Nephron progenitor cell (in vitro differentiated cells): ENCODE results near the gene DTD1.
A peak's percentile ranks its signal among the peaks of the same experiment; 100 is the strongest.

Experiments
- DNase-seq: peaks from one replicate; pipeline ENCODE4 v3.0.0; 2021
- H3K27ac Mint-ChIP-seq: 2 replicates; pipeline ENCODE4 v1.8.0; 2021; ENCODE audit warnings: mild to moderate bottlenecking, moderate library complexity, mixed read lengths
- H3K27me3 Mint-ChIP-seq: 2 replicates; pipeline ENCODE4 v1.8.0; 2021; ENCODE audit warnings: mild to moderate bottlenecking, low read depth, mixed read lengths; ENCODE audit not compliant: poor library complexity
- H3K36me3 Mint-ChIP-seq: 2 replicates; pipeline ENCODE4 v1.8.0; 2021; ENCODE audit warnings: low read depth, mixed read lengths
- H3K4me1 Mint-ChIP-seq: 2 replicates; pipeline ENCODE4 v1.8.0; 2021; ENCODE audit warnings: mixed read lengths
- H3K4me3 Mint-ChIP-seq: 2 replicates; pipeline ENCODE4 v1.8.0; 2021; ENCODE audit warnings: mild to moderate bottlenecking, moderate library complexity, mixed read lengths
- H3K9me3 Mint-ChIP-seq: 2 replicates; pipeline ENCODE4 v1.8.0; 2021; ENCODE audit warnings: mild to moderate bottlenecking, moderate library complexity, mixed read lengths
- TF ChIP-seq, protein P1 (sequence below): fragments of 200-600 bp; sonication (generic); IDR thresholded peaks from 2 replicates; pipeline ENCODE4 v1.5.0; 2021; ENCODE audit warnings: antibody characterized with exemption

Gene DTD1

DNA sequence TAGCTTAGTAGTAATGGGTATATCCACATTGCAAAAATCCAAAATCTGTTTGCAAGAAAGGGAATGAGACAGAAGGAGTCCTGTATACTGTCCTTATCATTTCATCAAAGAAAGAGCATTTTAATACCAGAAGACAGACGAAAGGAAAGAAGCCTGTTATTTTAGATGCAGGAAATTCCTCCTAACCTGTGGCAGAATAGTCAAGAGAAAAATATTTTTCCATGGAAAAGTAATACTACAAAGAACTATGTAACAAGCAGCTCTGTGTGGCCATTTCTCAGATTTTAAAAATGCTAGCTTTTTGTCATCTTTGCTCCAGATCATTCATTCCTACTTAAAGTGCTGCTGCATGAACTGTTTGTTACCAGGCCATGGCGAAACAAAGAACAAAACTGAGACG, 152.9 kb downstream of the DTD1 start:
- peaks cover 19% of the 10 kb centered on the region for H3K4me1 Mint-ChIP-seq
- no peak overlapping the region for H3K4me3 Mint-ChIP-seq
- no peak for DNase-seq
- H3K9me3 Mint-ChIP-seq, result no peaks in the 10 kb centered on the region
- H3K27me3 Mint-ChIP-seq, result no peaks in the 10 kb centered on the region
- H3K27ac Mint-ChIP-seq, result no peak overlapping the region
- peaks cover 9% of the 10 kb centered on the region for H3K36me3 Mint-ChIP-seq
- TF ChIP-seq, protein P1, sequence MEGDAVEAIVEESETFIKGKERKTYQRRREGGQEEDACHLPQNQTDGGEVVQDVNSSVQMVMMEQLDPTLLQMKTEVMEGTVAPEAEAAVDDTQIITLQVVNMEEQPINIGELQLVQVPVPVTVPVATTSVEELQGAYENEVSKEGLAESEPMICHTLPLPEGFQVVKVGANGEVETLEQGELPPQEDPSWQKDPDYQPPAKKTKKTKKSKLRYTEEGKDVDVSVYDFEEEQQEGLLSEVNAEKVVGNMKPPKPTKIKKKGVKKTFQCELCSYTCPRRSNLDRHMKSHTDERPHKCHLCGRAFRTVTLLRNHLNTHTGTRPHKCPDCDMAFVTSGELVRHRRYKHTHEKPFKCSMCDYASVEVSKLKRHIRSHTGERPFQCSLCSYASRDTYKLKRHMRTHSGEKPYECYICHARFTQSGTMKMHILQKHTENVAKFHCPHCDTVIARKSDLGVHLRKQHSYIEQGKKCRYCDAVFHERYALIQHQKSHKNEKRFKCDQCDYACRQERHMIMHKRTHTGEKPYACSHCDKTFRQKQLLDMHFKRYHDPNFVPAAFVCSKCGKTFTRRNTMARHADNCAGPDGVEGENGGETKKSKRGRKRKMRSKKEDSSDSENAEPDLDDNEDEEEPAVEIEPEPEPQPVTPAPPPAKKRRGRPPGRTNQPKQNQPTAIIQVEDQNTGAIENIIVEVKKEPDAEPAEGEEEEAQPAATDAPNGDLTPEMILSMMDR, result no peak

DNA sequence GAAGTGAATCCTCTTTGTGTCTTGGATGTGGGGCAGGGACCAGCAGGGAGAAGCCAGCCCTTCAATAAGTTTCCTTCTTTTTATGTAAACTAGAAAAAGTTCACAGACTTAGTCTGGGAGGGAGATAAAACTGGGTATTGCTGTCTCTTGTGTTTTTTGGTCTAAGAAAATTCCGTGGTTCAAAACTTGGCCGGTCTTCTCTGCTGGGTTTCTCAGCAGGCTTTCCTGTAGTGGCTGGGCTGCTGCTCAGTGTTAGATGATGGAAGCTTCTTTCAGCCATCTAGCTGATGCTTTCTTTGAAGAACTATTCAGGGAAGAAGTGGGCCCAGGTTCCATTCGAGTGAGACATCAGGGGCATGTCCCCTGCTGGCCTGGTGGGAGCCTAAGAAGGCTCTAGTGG, 155.0 kb downstream of the DTD1 start:
- no peaks in the 10 kb centered on the region for H3K9me3 Mint-ChIP-seq
- no peak overlapping the region for H3K27ac Mint-ChIP-seq
- no peak for DNase-seq
- H3K4me1 Mint-ChIP-seq, result peaks cover 19% of the 10 kb centered on the region
- H3K4me3 Mint-ChIP-seq, result no peak overlapping the region
- H3K27me3 Mint-ChIP-seq, result peaks cover 4% of the 10 kb centered on the region
- TF ChIP-seq, protein P1, result no peak
- H3K36me3 Mint-ChIP-seq, result peaks cover 13% of the 10 kb centered on the region

DNA sequence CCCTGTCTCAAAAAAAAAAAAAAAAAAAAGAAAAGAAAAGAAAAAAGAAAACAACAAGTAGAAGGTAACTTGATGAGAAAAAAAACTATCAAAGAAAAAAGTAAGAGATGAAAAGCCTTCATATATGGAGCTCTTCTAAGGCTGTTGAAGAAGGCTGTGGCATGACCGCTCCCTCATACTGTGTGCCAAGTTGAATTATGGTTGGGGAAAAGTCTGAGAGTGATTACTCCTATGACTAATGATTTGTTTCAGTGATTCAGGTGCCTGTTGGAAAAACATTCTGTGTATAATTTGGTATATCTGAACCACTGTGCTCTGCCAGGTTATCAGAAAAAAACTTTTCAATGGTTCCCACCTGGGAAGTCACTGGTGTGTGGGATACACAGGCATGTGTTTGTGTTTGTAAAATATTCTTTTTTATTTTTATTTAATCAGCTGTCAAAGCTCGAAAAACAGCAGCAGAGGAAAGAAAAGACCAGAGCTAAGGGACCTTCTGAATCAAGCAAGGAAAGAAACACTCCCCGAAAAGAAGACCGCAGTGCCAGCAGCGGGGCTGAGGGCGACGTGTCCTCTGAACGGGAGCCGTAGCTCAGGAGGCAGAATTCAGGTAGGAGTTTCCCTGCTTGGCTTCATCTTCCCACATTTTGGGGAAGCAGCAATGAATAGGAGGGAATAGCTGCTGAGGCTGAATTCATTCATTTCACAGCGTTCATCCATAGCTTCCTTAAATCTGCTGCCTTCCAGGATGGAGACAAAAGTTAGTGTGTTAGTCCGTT, 156.0 kb downstream of the DTD1 start:
- TF ChIP-seq, protein P1, result no peak
- peaks cover 6% of the 10 kb centered on the region for H3K27me3 Mint-ChIP-seq
- DNase-seq, result no peak
- no peaks in the 10 kb centered on the region for H3K9me3 Mint-ChIP-seq
- H3K4me1 Mint-ChIP-seq, result peaks cover 27% of the 10 kb centered on the region
- no peak overlapping the region for H3K4me3 Mint-ChIP-seq
- no peak overlapping the region for H3K27ac Mint-ChIP-seq
- H3K36me3 Mint-ChIP-seq, result peaks cover 13% of the 10 kb centered on the region

DNA sequence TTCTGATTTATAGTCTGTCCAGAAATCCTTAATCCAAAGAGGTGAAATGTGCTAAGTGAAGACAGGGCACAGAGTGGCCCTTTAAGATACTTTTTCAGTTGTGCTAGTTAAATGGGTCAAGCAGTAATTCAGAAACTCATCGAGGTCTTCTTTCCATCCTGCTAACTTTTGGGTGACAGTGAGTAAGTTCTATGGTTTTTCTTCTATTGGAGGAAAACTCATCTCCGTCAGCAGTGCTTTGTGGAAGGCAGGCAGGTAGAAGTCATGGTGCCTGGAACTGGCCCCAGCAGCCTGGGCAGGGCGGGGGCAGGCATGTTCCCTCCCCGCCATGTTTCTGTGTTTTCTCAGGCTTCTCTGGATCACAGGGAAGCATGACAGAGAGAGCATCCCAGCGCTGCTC, 159.2 kb downstream of the DTD1 start:
- TF ChIP-seq, protein P1, result no peak
- peaks cover 7% of the 10 kb centered on the region for H3K27me3 Mint-ChIP-seq
- H3K27ac Mint-ChIP-seq, result no peak overlapping the region
- peaks cover 13% of the 10 kb centered on the region for H3K36me3 Mint-ChIP-seq
- H3K4me3 Mint-ChIP-seq, result no peak overlapping the region
- no peaks in the 10 kb centered on the region for H3K9me3 Mint-ChIP-seq
- H3K4me1 Mint-ChIP-seq, result peaks cover 32% of the 10 kb centered on the region
- no peak for DNase-seq

DNA sequence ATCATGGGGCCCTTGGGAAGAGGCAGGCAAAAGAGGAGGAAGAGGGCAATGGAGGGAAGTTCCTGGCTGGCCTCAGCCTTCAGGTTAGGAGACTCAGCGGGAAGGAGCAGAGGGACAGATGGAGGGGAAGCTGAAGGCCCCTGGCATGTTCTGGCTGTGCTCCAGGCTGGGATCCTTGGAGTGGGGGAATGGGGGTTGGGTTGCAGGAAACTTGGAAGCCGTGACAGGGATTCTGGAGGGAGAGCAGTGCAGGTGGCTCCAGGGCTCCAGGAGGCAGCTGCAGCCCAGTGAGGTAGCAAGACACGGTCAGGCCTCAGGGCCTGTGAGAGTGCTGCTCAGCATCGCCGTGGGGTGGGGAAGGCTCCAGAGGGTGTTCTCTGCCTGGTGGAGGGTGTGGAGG, 161.1 kb downstream of the DTD1 start:
- TF ChIP-seq, protein P1, result no peak
- Mint-ChIP-seq H3K27me3 (peaks cover 7% of the 10 kb centered on the region), H3K4me3 (peak overlapping the region; percentile 20), H3K27ac (no peak overlapping the region), H3K9me3 (no peaks in the 10 kb centered on the region), H3K36me3 (peaks cover 13% of the 10 kb centered on the region), H3K4me1 (peaks cover 32% of the 10 kb centered on the region)
- DNase-seq, result no peak

DNA sequence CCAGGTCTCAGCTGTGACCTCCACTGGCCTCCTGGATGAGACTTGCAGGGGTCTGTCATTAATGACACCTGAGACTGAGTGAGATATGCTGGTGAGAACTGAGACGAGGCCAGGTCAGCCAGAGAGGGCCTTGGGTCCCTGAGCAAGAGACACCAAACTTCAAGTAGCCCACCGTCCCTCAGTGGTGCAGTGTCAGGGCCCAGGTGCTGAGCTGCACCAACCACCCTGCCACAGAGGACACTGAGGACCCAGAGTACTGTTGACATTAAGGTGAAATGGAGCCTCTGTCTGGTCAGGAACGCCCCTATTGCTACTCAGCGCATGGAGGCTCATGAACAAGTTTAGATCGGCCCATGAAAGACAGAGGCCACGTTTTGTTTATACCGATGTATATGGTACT, 161.7 kb downstream of the DTD1 start:
- H3K27me3 Mint-ChIP-seq, result peaks cover 7% of the 10 kb centered on the region
- no peaks in the 10 kb centered on the region for H3K9me3 Mint-ChIP-seq
- TF ChIP-seq, protein P1, result no peak
- DNase-seq, result no peak
- no peak overlapping the region for H3K4me3 Mint-ChIP-seq
- peaks cover 13% of the 10 kb centered on the region for H3K36me3 Mint-ChIP-seq
- H3K27ac Mint-ChIP-seq, result peak overlapping the region; percentile 24
- peaks cover 32% of the 10 kb centered on the region for H3K4me1 Mint-ChIP-seq
